HG02938 (cell line): ENCODE data around the gene HEBP1.

Experiments
- ATAC-seq: cut with Tn5 transposase; IDR thresholded peaks from one replicate; pipeline ENCODE4 v1.9.1; 2021; ENCODE audit warnings: mild to moderate bottlenecking, moderate library complexity; ENCODE audit not compliant: unreplicated experiment

The HEBP1 gene

DNA sequence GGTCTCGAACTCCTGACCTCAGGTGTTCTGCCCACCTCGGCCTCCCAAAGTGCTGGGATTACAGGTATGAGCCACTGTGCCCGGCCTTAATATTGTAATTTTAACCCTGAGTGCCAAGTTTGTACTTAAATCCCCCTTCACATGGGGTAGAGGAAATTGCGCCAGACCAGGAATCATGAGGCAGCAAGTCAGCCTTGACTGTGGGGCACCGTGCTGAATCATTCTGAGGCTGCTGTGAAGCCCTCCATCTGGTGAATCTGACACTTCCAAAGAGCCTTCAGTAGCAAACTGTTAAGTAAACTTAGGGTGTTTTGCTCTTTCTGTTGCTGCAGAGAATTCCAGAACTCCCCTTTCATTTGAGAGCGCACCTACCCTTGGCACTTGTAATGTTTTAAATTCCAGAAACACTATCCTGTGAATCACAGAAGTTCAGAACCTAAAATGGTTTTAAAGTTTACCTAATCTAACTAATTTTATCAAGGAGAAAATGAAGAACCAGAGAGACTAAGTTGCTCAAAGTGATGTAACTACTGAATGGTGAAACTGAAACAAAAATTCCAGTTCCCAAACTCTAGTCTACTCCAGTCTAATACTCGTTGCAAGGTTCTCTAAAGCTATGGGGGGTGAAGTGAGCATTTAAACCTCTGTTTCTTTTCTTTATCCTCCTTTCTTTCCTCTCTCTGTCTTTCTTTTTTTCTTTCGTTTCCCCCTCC is 7.5 kb downstream of the HEBP1 start:
- no peak for ATAC-seq

DNA sequence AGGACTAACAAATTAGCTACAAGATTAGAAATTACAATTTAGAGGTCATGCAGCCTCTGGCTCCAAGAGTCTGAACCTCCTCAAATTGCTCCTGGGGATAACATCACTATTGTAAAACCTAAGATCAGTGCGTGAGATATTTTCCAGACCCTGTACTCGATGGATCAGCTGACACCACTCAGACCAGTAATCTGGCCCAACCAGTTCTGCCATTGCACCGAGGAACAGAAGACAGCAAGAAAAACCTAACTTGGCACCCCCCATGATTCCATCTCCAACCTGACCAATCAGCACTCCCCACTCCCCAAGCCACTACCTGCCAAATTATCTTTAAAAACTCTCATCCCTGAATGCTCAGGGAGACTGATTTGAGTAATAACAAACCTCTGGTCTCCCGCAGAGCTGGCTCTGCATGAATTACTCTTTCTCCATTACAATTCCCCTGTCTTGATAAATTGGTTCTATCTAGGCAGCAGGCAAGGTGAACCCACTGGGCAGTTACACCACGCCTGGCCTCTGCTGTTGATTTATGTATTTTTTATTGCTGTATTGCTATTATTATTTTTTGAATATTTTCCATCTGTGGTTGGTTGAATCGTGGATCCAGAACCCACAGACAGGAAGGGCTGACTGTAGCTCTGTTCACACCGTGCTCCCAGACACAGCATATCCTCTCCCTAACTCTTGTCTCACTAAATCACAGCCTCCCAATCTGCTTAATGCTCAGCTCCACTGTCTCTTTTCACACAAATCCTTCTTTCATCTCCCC is 9.2 kb downstream of the HEBP1 start:
- ATAC-seq, result no peak

DNA sequence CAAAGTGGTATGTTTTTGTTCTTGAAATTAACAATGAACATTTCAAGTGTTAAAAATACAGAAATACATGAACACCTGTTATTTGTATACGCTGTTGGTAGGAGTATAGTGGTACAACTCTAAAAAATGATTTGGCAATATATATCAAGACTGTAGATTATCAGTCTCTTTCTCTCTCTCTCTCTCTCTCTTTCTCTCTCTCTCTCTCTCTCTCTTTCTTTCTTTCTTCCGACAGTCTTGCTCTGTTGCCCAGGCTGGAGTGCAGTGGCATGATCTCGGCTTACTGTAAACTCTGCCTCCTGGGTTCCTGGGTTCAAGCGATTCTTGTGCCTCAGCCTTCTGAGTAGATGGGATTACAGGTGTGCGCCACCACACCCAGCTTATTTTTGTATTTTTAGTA is 12.6 kb downstream of the HEBP1 start:
- no peak for ATAC-seq

DNA sequence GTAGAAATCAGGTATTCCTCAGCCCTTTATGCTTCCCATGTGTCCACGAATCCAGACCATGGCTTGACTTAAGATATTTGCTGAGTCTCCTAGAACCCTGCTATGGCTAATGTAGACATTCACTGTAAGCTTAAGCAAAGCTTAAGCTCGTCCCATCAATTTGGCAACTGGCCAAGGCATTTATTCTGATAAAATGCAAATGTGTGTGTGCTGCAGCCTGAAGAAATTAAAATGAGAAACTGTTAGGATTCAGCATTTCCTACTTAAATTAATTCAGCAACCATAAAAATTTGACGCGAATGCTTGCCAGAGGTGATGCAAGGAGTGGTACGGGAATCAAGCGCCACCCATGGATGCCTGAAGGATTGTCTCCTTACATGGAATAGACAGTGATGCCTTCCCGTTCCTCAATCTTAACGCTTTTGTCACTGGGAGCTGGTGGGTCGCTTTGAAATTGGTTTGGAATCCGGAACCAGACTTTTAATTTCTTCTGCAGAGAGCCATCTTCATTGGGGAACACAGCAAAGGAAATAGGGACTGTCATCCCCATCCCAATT is 13.2 kb downstream of the HEBP1 start:
- no peak for ATAC-seq

DNA sequence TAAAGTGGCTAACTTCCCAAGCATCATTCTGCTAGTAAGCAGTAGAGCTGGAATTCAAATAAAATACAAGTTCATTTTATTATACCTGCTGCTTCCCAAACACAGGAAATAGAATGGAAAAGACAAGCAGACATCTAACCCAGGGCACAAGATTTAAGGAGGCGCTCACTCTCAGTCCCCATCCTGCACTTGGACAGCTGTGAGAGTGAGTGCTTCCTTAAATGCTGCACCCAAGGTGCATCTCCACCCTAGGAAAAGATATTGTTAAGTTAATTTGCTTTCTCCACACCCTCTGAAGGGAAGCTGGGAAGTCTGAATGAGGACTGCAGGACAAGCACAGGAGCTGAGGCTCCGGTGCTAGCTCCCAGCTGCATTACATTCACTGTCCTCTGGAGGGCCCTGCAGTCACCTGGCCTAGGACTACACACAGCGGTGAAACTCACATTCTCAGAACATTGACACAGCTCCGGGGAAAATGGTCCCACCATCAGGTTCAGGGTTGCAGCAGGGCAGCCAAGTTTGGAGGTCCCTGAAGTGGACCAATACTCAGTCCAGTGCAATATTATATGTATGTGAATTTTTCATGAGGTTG is 14.2 kb downstream of the HEBP1 start:
- ATAC-seq, result no peak

DNA sequence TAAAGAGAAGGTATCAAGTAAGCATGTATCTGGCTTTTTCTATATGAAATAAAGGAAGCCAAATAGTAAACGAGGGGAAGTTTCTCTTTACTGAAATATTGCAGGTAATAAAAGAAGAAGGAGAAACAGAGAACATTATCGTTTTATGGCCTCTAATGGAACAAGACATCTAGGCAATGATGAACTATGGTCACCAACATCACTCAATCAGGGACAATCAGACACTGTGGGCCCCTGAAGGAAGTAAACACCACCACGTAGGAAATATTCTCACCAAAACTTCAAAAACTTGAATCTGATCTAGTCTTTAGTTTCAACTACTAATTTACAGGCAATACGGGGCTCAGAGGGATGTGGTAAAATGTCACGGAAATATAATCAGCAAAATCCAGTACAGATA is 15.9 kb downstream of the HEBP1 start:
- no peak for ATAC-seq

DNA sequence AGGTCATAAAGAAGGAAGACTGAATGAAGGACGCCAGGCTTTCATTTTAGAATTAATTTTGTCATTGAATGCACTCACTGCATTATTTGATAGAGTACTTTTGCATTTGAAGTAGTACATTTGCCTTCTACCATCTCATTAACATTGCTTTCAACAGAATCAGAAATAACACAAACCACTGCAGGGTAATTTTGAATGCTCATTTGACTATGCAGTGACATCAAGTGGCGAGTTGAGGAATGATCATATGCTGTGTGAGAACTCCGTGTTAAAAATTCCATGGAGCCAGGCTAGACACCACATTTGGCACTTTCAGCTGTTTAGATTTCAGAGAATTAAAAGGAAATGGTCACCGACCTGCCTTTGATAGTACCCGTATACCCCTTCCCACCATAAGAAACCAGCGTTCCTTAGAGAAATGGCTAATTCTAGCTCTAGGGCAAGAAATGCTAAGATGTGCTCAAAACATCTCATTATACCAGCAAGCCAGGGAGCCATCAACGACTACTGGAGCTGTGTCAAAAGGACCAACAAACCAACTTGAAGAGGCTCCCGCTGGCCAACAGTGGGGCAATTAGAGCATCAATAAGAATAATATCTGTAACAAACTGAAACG is 16.5 kb downstream of the HEBP1 start:
- no peak for ATAC-seq

DNA sequence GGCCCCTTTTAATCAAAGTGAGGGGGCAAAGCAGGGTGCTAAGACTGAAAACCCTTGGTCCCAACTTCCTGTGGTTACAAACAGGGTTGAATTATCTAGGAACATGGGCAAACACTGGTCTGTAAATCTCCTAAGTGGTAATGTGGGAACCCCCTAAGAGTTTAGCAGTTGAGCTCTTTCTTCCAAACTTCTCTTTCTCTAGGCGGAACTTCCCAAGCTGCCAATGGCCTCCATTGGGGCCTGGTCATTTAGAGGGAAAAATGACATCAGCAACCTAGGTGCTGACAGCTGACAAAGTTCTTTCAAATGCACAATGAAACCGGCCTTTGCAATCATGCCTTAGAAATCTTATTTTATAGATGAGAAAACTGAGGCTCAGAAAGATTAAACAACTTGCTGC is 17.7 kb downstream of the HEBP1 start:
- no peak for ATAC-seq

DNA sequence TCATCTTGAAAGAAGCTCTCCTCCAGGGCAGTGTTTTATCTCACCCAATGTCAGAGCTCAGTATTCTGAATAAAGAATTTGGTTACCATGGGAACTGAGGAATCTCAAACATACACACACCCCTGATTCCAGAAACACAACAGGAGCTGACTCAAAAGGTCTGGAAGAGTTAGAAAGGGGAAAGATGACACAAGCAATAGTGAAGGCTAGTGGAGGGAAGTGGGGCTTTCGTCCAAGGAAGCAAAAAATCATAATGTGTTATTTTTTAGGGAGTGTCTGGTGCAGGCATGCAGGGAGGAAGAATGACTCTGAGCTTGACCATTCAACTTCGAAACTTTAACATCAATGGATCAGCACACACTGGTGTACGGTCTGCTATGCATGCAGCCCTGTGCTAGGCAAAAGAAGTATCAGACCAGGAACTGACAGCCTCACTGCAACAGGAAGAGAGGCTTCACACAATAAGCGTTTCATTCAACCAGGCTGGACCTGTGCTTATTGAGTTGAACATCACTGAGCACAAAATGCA is 20.3 kb downstream of the HEBP1 start:
- no peak for ATAC-seq

DNA sequence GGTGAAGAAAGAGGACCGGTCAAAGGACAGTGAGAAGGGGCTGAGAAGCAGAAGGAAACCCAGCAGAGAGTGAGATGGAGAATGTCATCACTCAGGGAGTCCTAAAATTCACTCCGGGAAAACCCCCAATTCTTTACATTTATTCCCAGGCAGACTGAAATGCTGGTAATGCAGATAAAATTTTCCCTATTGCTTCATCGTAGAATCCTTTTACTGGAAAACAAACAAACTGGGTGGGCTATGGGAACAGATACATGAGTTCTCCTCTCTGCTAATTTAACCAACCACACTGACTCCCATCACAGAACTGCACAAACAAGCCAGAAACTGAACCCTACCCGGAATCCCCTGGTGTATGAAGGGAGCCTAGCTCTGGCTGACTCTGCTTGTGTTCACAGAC is 20.9 kb downstream of the HEBP1 start:
- no peak for ATAC-seq

DNA sequence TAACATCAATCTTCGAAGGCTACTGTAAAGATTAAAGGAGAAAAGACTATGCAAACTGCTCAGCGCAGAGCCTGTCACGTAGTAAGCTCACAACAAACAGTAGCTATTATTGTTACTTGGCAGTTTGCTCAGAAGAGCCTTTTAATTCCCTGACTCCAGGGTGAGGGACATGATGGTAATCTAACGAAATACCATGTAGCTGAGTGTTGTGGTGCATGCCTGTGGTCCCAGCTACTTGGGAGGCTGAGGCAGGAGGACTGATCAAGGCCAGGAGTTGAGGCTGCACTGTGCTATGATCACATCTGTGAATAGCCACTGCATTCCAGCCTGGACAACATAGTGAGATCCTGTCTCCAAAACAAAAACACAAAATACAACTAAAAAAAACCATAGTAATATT is 22.8 kb downstream of the HEBP1 start:
- no peak for ATAC-seq

DNA sequence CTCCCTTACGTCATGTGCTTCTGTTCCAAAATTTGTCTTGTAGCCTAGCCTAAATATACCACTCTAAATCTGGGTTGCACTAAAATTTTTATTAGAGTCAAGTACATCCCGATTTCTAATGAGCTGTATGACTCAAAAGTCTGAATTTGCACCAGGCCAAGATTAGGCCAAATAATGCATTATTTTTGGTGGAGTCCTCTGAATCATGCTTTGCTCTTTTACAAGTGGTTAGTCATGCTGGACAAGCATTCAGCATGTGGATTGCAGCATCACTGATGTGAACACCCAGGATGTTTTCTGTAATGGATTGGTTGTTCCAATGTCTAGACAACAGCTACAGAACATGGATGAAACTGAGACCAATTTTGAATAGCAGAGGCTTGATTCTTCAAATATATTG is 23.7 kb downstream of the HEBP1 start:
- no peak for ATAC-seq

DNA sequence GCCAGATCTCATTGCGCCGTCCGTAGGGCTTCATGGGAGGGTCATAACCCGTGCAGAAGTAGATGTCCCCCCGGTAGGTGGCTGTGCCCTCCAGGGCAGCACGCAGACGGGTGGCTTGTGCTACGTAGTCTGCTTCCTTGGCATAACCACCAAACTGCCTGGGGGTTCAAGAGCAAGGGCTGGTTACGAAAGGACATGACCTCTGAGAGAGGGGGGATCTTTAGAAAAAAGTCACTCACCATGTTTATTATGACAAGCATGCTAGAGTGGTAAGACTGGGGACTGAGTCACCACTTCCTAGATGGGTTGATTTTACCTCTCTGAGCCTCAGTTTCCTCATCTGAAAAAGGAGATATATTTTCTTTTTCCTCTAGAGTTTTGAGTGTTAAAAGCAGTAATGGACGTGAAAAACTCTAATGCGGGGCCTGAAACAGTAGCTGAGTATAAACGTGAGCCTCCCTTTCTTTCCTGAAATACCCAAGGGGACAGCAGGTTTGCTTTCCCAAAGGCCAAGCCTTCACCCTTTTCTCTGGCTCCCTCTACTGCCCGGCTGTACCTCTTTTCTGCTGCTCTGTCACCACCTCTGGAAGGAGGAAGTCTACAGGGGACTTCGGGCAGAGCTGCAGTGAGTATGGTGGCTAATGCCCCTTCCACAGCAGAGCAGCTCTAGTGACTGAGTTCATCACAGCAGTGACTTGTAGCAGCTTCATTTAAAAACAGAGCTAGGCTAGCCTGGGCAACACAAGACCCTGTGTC is 24.6 kb downstream of the HEBP1 start:
- no peak for ATAC-seq

DNA sequence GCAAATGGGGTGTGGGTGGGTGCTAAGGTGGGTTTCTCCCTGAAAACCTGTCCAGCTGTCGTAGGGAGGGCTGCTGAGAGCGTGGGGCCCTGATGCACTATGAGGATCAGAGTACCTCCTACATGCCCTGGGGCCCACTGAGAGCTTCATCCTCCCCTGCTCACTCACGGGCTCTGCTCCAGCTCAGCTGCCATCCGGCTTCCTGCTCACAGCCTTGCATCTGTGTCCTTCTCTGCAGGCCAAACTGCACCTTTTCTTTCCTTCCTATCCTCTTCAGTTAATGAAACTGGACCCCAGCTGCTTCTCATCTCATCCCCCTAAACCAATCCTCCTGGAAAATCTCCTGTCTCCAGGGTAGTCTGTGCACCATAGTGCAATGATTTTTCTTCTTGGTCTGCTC is 25.9 kb downstream of the HEBP1 start:
- no peak for ATAC-seq

DNA sequence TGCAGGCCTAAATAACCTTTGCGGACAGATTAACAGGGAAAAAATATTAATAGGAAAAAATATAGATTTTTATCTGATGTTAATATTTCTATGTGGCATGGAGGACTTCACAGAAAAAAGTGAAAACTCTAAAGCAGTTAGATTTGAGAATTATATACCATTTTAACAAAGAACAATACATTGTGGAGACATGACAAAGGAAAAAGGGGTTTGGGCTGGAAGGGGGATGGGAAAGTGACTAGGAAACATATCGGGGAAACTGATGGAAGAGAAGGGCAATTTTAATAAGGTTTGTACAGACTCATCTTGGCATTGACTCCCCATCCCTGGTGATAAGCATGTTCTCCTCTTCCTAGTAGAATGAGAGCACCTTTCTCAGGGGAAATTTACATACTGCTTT is 27.0 kb downstream of the HEBP1 start:
- no peak for ATAC-seq

DNA sequence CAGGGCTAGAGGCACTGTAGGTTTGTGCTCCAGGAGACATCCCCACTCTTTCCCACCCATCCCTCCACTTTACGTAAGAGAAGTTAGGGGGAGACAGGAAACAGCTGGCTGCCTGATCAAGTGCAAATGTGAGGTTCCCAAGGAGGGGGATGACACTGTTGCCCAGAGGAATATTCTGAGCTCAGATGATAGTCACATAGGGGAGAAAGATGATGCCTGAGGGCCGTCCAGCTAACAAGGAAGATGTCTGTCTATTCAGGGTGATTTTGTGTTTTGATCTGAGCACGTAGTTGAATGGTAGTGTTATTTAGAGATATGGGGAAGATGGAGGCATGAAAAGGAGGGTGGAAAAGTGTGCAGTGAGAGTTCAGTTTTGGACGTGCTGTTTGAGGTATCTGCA is 34.2 kb downstream of the HEBP1 start:
- no peak for ATAC-seq

DNA sequence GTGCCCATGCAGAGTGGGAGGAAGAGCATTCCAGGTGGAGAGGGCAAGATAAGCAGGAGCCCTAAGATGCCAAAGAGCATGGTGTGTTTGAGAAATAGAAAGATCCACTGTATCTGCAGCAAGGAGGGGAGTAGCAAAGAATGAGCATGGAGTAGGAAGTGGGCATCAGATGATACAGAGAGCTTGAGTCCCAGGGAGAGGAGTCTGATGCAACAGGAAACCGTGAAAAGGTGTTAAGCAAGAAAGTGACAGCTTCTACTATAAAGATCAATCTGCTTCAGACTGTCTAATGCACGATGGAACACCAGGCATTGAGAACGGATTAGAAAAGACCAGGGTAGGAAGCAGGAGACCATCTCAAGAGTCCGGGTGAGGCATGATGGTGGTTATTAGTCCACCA is 35.8 kb downstream of the HEBP1 start:
- no peak for ATAC-seq

DNA sequence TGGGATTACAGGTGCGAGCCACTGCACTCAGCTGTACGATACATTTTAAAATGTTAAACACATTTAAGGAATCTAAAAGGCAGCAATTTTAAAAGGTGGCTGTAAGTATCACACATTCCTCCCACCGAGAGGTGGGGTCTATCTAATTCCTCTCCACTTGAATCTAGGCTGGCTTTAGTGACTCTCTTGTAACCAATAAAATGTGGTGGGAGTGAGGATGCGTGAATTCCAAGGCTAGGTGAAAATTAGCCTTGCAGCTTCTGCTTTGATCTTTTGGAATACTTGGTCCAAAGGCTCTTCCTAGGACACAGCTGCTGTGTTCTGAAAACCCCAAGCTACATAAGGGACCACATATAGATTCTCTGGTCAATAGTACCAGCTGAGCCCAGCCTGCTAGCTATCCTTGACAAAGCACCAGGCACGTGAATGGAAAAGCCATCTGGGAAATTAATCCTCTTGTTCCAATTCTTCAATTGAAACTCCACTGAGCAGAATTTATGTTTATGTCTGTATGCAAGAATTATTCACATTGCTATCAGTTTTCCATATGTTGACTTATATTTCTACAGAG is 39.3 kb downstream of the HEBP1 start:
- ATAC-seq, result no peak

DNA sequence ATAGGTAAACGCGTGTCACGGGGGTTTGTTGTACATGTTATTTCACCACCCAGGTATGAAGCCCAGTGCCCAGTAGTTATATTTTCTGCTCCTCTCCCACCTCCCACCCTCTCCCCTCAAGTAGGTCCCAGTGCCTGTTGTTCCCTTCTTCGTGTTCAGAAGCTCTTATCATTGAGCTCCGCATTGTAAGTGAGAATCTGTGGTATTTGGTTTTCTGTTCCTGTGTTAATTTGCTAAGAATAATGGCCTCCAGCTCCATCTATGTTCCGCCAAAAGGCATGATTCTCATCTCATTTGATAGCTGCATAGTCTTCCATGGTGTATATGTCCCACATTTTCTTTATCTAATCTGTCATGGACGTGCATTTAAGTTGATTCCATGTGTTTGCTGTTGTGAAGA is 41.2 kb downstream of the HEBP1 start:
- no peak for ATAC-seq
